Measurements from ENCODE around the gene PDE10A. TPM values are rescaled to one million over a fixed set of nuclear protein-coding genes. Genes with fewer than 3 reads are reported as not detected.
A peak's percentile ranks its signal among the peaks of the same experiment; 100 is the strongest.

PDE10A gene
- total and polyA plus RNA-seq, 5 donors from 2014 or later: not detected

DNA sequence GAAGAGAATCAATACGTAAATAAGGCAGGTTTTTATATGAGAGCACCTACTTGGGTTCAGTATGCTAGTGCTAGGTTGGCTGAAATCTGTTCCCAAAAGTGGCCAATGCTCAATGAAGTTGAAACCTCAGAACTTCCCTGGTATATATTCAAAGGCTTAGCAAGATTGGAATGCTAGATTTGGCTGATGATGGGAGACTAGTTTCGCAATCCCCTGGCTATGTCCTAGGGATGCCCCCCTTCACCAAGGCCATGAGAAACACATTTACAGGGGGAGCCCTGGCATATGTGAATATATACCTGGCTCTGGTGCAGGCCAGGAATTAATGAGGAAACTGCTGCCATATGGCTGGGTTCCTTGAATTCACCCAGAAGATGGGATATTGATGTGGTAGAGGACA, 211.2 kb downstream of the PDE10A start:
- H3K27me3 Mint-ChIP-seq: no peaks in the 10 kb centered on the region

DNA sequence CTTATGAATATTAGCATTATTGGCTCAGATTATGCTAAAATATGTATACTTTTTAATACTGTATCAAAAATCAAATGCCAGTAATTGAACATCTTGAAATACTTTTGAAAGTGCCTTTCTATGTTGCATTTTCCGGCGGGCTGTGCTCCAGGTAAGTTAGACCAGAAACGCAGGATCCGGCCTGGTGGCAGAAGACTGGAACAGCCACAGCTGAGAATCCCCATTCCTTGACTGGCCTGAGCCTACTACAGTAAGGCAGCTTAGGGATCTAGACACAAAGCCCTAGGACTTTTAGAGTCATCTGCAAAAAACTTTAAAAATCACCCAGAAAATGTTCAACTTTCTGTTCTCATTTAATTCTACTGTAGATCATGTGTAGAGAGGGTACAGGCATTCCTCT, 214.8 kb downstream of the PDE10A start:
- H3K27ac ChIP-seq (ENCODE audit: insufficient read depth, low read length, poor library complexity, severe bottlenecking): no peak overlapping the region
- H3K4me3 ChIP-seq (ENCODE audit: low read depth, low read length): no peak overlapping the region
- no peaks in the 10 kb centered on the region for H3K36me3 Mint-ChIP-seq
- H3K4me3 Mint-ChIP-seq: no peak overlapping the region
- H3K4me1 ChIP-seq (ENCODE audit: control insufficient read depth, insufficient read depth, low read length, poor library complexity, severe bottlenecking): no peaks in the 10 kb centered on the region
- peaks cover 0 to 9% (median 5%) of the 10 kb centered on the region in 7 donors for H3K9me3 Mint-ChIP-seq
- no peaks in the 10 kb centered on the region for H3K27me3 ChIP-seq (ENCODE audit: control insufficient read depth, insufficient read depth, low read length)
- ATAC-seq (ENCODE audit: low read depth in 2 of 2) (no peak), DNase-seq (no peak)
- no peak overlapping the region for H3K27ac Mint-ChIP-seq
- H3K9me3 ChIP-seq (ENCODE audit: control insufficient read depth in 2 of 2, low read length in 2 of 2): no peaks in the 10 kb centered on the region
- no peaks in the 10 kb centered on the region for H3K36me3 ChIP-seq (ENCODE audit: control insufficient read depth, insufficient read depth, low read length)
- no peaks in the 10 kb centered on the region for H3K4me1 Mint-ChIP-seq
- no peaks in the 10 kb centered on the region for H3K27me3 Mint-ChIP-seq

More for the DNA sequence above, 211.2 kb downstream of the PDE10A start:
- peaks cover 0 to 9% (median 0%) of the 10 kb centered on the region in 7 donors for H3K9me3 Mint-ChIP-seq
- Histone ChIP-seq H3K27ac (ENCODE audit: insufficient read depth, low read length, poor library complexity, severe bottlenecking) (no peak overlapping the region), H3K4me1 (ENCODE audit: control insufficient read depth, insufficient read depth, low read length, poor library complexity, severe bottlenecking) (no peaks in the 10 kb centered on the region), H3K27me3 (ENCODE audit: control insufficient read depth, insufficient read depth, low read length) (no peaks in the 10 kb centered on the region), H3K9me3 (ENCODE audit: control insufficient read depth in 2 of 2, low read length in 2 of 2) (no peaks in the 10 kb centered on the region), H3K4me3 (ENCODE audit: low read depth, low read length) (no peak overlapping the region), H3K36me3 (ENCODE audit: control insufficient read depth, insufficient read depth, low read length) (no peaks in the 10 kb centered on the region)
- no peaks in the 10 kb centered on the region for H3K4me1 Mint-ChIP-seq
- DNase-seq (no peak), ATAC-seq (ENCODE audit: low read depth in 2 of 2) (no peak)
- H3K4me3 Mint-ChIP-seq: no peak overlapping the region
- H3K27ac Mint-ChIP-seq: no peak overlapping the region
- no peaks in the 10 kb centered on the region for H3K36me3 Mint-ChIP-seq

DNA sequence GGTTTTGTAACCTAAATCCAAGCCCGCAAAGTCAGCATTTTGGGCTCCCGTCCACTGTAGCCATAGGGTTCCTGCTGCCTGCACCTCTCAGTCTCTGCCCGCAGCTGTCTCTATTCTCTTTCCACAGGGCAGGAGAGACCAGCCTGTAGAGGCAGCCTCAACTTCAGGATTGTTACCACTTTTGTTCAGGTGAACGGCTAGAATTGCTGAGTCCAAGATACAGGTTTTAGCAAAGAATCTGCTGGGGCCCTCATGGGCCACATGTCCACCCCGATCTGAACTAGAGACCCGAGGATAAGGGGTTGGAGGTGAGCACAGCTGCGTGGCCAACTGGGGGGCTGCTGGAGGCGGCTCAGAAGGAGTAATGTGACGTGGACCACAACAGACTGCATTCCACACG, 215.9 kb downstream of the PDE10A start:
- ATAC-seq (ENCODE audit: low read depth in 2 of 2): no peak
- Histone ChIP-seq H3K27me3 (ENCODE audit: control insufficient read depth, insufficient read depth, low read length) (no peaks in the 10 kb centered on the region), H3K27ac (ENCODE audit: insufficient read depth, low read length, poor library complexity, severe bottlenecking) (no peak overlapping the region), H3K4me1 (ENCODE audit: control insufficient read depth, insufficient read depth, low read length, poor library complexity, severe bottlenecking) (no peaks in the 10 kb centered on the region), H3K9me3 (ENCODE audit: control insufficient read depth in 2 of 2, low read length in 2 of 2) (no peaks in the 10 kb centered on the region), H3K36me3 (ENCODE audit: control insufficient read depth, insufficient read depth, low read length) (no peaks in the 10 kb centered on the region), H3K4me3 (ENCODE audit: low read depth, low read length) (no peak overlapping the region)
- no peaks in the 10 kb centered on the region for H3K27me3 Mint-ChIP-seq
- H3K4me1 Mint-ChIP-seq: no peaks in the 10 kb centered on the region
- no peak overlapping the region for H3K4me3 Mint-ChIP-seq
- H3K36me3 Mint-ChIP-seq: no peaks in the 10 kb centered on the region
- peaks cover 0 to 8% (median 2%) of the 10 kb centered on the region in 7 donors for H3K9me3 Mint-ChIP-seq
- DNase-seq: no peak
- H3K27ac Mint-ChIP-seq: no peak overlapping the region

DNA sequence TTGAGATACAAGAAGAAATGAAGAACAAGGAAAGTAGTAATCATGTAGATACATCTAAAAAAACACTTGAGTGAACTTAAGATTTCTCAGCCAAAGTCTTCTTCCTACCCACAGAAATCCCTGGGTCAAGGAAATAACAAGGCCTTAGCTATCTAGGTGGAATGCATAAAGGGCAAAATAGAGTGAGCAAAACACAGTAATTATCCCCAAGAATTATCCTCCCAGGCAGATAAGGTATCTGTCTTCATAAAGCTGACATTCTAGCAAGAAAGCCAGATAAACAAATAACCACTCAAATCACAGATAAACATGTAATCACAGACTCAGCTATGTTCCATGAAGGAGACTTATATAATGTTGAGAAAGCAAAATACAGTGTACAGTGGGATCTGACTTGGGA, 216.7 kb downstream of the PDE10A start:
- no peak overlapping the region for H3K27ac Mint-ChIP-seq
- no peaks in the 10 kb centered on the region for H3K36me3 Mint-ChIP-seq
- Histone ChIP-seq H3K27me3 (ENCODE audit: control insufficient read depth, insufficient read depth, low read length) (no peaks in the 10 kb centered on the region), H3K4me3 (ENCODE audit: low read depth, low read length) (no peak overlapping the region), H3K4me1 (ENCODE audit: control insufficient read depth, insufficient read depth, low read length, poor library complexity, severe bottlenecking) (no peaks in the 10 kb centered on the region), H3K36me3 (ENCODE audit: control insufficient read depth, insufficient read depth, low read length) (no peaks in the 10 kb centered on the region), H3K27ac (ENCODE audit: insufficient read depth, low read length, poor library complexity, severe bottlenecking) (no peak overlapping the region), H3K9me3 (ENCODE audit: control insufficient read depth in 2 of 2, low read length in 2 of 2) (no peaks in the 10 kb centered on the region)
- H3K27me3 Mint-ChIP-seq: no peaks in the 10 kb centered on the region
- no peaks in the 10 kb centered on the region for H3K4me1 Mint-ChIP-seq
- no peak for ATAC-seq (ENCODE audit: low read depth in 2 of 2)
- peaks cover 0 to 5% (median 0%) of the 10 kb centered on the region in 7 donors for H3K9me3 Mint-ChIP-seq
- H3K4me3 Mint-ChIP-seq: no peak overlapping the region
- no peak for DNase-seq

DNA sequence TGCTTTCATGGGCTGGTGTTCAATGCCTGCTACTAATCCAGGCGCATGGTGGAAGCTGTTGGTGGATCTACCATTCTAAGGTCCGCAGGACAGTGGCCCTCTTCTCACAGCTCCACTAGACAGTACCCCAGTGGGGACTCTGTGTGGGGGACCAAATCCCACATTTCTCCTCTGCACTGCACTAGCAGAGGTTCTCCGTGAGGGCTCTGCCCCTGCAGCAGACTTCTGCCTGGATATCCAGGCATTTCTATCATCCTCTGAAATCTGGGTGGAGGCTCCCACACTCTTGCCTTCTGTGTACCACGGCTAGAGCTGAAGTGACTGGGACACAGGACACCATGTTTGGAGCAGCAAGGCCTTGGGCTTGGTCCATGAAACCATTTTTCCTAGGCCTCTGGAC, 219.6 kb downstream of the PDE10A start:
- H3K9me3 Mint-ChIP-seq: peaks cover 0 to 5% (median 0%) of the 10 kb centered on the region in 7 donors
- H3K9me3 ChIP-seq (ENCODE audit: control insufficient read depth in 2 of 2, low read length in 2 of 2): no peaks in the 10 kb centered on the region
- H3K36me3 ChIP-seq (ENCODE audit: control insufficient read depth, insufficient read depth, low read length): no peaks in the 10 kb centered on the region
- H3K4me1 Mint-ChIP-seq: no peaks in the 10 kb centered on the region
- ATAC-seq (ENCODE audit: low read depth in 2 of 2) (no peak), DNase-seq (no peak)
- H3K4me1 ChIP-seq (ENCODE audit: control insufficient read depth, insufficient read depth, low read length, poor library complexity, severe bottlenecking): no peaks in the 10 kb centered on the region
- no peak overlapping the region for H3K4me3 Mint-ChIP-seq
- H3K4me3 ChIP-seq (ENCODE audit: low read depth, low read length): no peak overlapping the region
- H3K27ac Mint-ChIP-seq: no peak overlapping the region
- H3K27me3 Mint-ChIP-seq: no peaks in the 10 kb centered on the region
- no peaks in the 10 kb centered on the region for H3K27me3 ChIP-seq (ENCODE audit: control insufficient read depth, insufficient read depth, low read length)
- H3K27ac ChIP-seq (ENCODE audit: insufficient read depth, low read length, poor library complexity, severe bottlenecking): no peak overlapping the region
- H3K36me3 Mint-ChIP-seq: no peaks in the 10 kb centered on the region

DNA sequence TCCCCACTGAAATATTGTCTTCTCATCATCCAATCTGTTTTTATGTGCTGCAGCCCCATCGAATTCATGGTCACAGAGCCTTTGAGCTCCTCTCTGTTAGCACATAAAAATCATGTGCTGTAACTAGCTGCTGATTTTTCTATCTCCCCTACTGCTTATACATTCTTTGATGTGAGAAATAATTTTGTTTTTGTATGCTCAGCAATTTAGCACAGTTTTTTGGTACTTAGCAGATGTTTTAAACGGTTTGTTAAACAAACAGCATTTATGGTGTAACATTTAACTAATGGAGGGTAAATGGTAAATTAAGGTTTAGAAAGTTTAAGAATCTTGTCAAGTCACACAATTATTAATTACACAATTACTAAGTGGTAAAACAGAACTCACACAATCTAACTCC, 221.9 kb downstream of the PDE10A start:
- DNase-seq: no peak
- no peaks in the 10 kb centered on the region for H3K27me3 Mint-ChIP-seq
- Histone ChIP-seq H3K4me1 (ENCODE audit: control insufficient read depth, insufficient read depth, low read length, poor library complexity, severe bottlenecking) (no peaks in the 10 kb centered on the region), H3K9me3 (ENCODE audit: control insufficient read depth in 2 of 2, low read length in 2 of 2) (no peaks in the 10 kb centered on the region), H3K27me3 (ENCODE audit: control insufficient read depth, insufficient read depth, low read length) (no peaks in the 10 kb centered on the region), H3K4me3 (ENCODE audit: low read depth, low read length) (no peak overlapping the region), H3K27ac (ENCODE audit: insufficient read depth, low read length, poor library complexity, severe bottlenecking) (no peak overlapping the region), H3K36me3 (ENCODE audit: control insufficient read depth, insufficient read depth, low read length) (no peaks in the 10 kb centered on the region)
- H3K36me3 Mint-ChIP-seq: no peaks in the 10 kb centered on the region
- H3K9me3 Mint-ChIP-seq: peaks cover 0 to 5% (median 0%) of the 10 kb centered on the region in 7 donors
- no peaks in the 10 kb centered on the region for H3K4me1 Mint-ChIP-seq
- no peak overlapping the region for H3K27ac Mint-ChIP-seq
- H3K4me3 Mint-ChIP-seq: no peak overlapping the region
- no peak for ATAC-seq (ENCODE audit: low read depth in 2 of 2)

DNA sequence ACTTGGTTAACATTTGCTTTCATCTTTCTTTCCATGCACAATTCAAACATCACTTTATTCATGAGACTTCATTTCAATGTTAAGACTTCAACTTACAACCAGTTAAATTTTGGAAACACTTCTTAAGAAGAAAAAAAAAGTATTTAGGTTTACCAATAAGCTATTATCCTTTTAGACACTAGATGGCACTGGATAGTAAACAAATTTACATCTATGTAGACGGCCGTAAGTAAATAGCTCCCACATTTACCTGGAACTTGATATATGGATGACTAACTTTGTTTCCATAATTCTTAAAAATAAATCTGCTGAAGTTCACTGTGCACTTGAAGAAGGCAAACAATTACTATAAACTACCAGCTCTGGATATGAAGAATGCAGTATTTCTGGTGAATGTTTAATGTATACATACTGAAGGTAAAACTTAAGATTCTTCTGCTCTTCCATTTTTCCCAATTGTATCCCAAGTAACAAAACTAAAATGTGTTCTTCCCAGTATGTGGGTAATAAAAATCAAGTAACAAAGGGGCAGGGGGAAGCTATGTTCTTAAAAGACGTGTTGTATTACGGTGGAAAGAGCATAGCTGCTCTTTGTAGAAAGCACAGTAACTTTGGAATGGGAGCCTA, 223.0 kb downstream of the PDE10A start:
- Histone ChIP-seq H3K36me3 (ENCODE audit: control insufficient read depth, insufficient read depth, low read length) (no peaks in the 10 kb centered on the region), H3K27me3 (ENCODE audit: control insufficient read depth, insufficient read depth, low read length) (no peaks in the 10 kb centered on the region), H3K27ac (ENCODE audit: insufficient read depth, low read length, poor library complexity, severe bottlenecking) (no peak overlapping the region), H3K4me1 (ENCODE audit: control insufficient read depth, insufficient read depth, low read length, poor library complexity, severe bottlenecking) (no peaks in the 10 kb centered on the region), H3K4me3 (ENCODE audit: low read depth, low read length) (no peak overlapping the region), H3K9me3 (ENCODE audit: control insufficient read depth in 2 of 2, low read length in 2 of 2) (no peaks in the 10 kb centered on the region)
- DNase-seq (peak in 1 of 3 donors; percentile 20), ATAC-seq (ENCODE audit: low read depth in 2 of 2) (no peak)
- H3K4me1 Mint-ChIP-seq: no peaks in the 10 kb centered on the region
- no peaks in the 10 kb centered on the region for H3K27me3 Mint-ChIP-seq
- H3K4me3 Mint-ChIP-seq: no peak overlapping the region
- no peak overlapping the region for H3K27ac Mint-ChIP-seq
- peaks cover 0 to 5% (median 0%) of the 10 kb centered on the region in 7 donors for H3K9me3 Mint-ChIP-seq
- H3K36me3 Mint-ChIP-seq: no peaks in the 10 kb centered on the region

DNA sequence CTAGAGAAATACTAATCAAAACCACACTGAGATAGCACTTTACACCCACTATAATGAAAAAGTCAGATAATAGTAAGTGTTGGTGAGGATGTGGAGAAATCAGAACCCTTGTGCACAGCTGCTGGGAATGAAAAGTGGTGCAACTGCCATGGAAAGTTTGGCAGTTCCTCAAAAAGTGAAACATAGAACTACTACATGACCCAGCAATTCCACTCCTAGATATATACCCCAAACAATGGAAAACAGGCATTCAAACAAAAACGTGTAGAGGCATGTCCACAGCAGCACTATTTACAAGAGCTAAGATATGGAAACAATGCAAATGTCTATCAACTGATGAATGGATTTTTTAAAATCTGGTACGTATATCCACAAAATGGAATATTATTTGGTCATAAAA, 236.1 kb downstream of the PDE10A start:
- Histone ChIP-seq H3K27ac (ENCODE audit: insufficient read depth, low read length, poor library complexity, severe bottlenecking) (no peak overlapping the region), H3K36me3 (ENCODE audit: control insufficient read depth, insufficient read depth, low read length) (no peaks in the 10 kb centered on the region), H3K9me3 (ENCODE audit: control insufficient read depth in 2 of 2, low read length in 2 of 2) (no peaks in the 10 kb centered on the region), H3K4me1 (ENCODE audit: control insufficient read depth, insufficient read depth, low read length, poor library complexity, severe bottlenecking) (no peaks in the 10 kb centered on the region), H3K4me3 (ENCODE audit: low read depth, low read length) (no peak overlapping the region), H3K27me3 (ENCODE audit: control insufficient read depth, insufficient read depth, low read length) (no peaks in the 10 kb centered on the region)
- Mint-ChIP-seq H3K4me3 (no peak overlapping the region), H3K27ac (no peak overlapping the region), H3K9me3 (peaks cover 0 to 4% (median 2%) of the 10 kb centered on the region in 7 donors), H3K4me1 (no peaks in the 10 kb centered on the region), H3K27me3 (no peaks in the 10 kb centered on the region), H3K36me3 (no peaks in the 10 kb centered on the region)
- DNase-seq: no peak
- no peak for ATAC-seq (ENCODE audit: low read depth in 2 of 2)

All from CD4-positive, CD25-positive, alpha-beta regulatory T cell (primary cell).